HCT116 (cell line): ENCODE results near the gene NMNAT3. TPM values are rescaled to one million over a fixed set of nuclear protein-coding genes. Genes with fewer than 3 reads are reported as not detected.

Experiments
- ATAC-seq: fragments of 200-7000 bp; cut with Tn5 transposase; 2 replicates; pipeline ENCODE4 v1.9.1; 2020; ENCODE audit warnings: mild to moderate bottlenecking, moderate library complexity
- BruUV-seq: library from RNA; stranded (reverse); fragments of 400-500 nt; replicated peaks from 2 replicates; lab custom pipeline; 2021; lab: Mats Ljungman, UMichigan
- CTCF ChIA-PET: fragments of 300-600 bp; sonication (Branson Sonifier 250); formaldehyde crosslinking; loops from one replicate; lab custom pipeline; 2021; ENCODE audit warnings: antibody characterized with exemption; lab: Charles Lee
- POLR2A ChIA-PET: fragments of 300-600, 350-600 bp; sonication (Branson Sonifier 250); formaldehyde crosslinking; loops from one replicate; lab custom pipeline; 2021; ENCODE audit warnings: antibody characterized with exemption; lab: Charles Lee
- RAD21 ChIA-PET, 2 experiments: fragments of 300-600 bp; sonication (Branson Sonifier 250); formaldehyde crosslinking; loops; one replicate each; lab custom pipeline; 2023; ENCODE audit warnings: low total read pairs in 2 of 2; ENCODE audit not compliant: uncharacterized antibody in 2 of 2, unreplicated experiment in 2 of 2, low non-redundant PET in 1 of 2; lab: Charles Lee
- DNase-seq: peaks from one replicate; pipeline ENCODE4 v3.0.0-alpha.2; 2010; ENCODE audit warnings: low read depth, low spot score
- H2AFZ ChIP-seq: fragments of 200-600 bp; shearing (Covaris generic), sonication (generic); 2 replicates; pipeline ENCODE4 v1.6.1; 2017; ENCODE audit warnings: low read depth, mixed run types, mixed read lengths, antibody characterized with exemption, low read length; ENCODE audit not compliant: poor library complexity, severe bottlenecking
- H3K27ac ChIP-seq: 2 replicates; pipeline ENCODE4 v1.5.1; 2012; ENCODE audit warnings: low read depth, low read length
- H3K27me3 ChIP-seq: fragments of 200-600 bp; sonication (generic); 2 replicates; pipeline ENCODE4 v1.6.1; 2016; ENCODE audit warnings: mixed run types, low read length, mixed read lengths; ENCODE audit not compliant: insufficient read depth
- H3K36me3 ChIP-seq, 2 experiments: fragments of 200-500 bp in 1 of 2; fragments of 200-600 bp in 1 of 2; sonication (Bioruptor generic) in 1 of 2; sonication (generic) in 1 of 2; 2 replicates each; pipeline versions ENCODE4 v1.5.1 to v1.6.1; 2014 to 2016; ENCODE audit warnings: low read length in 2 of 2, inconsistent platforms in 1 of 2, mixed read lengths in 1 of 2, mixed run types in 1 of 2; ENCODE audit not compliant: insufficient read depth in 2 of 2, control insufficient read depth in 1 of 2
- H3K4me1 ChIP-seq, 2 experiments: fragments of 200-600 bp in 1 of 2; sonication (generic) in 1 of 2; 2 replicates each; pipeline versions ENCODE4 v1.5.1 to v1.6.1; 2012 to 2017; ENCODE audit warnings: low read length in 2 of 2, inconsistent platforms in 1 of 2, mild to moderate bottlenecking in 1 of 2, mixed read lengths in 1 of 2, mixed run types in 1 of 2, moderate library complexity in 1 of 2; ENCODE audit not compliant: insufficient read depth in 2 of 2, control insufficient read depth in 1 of 2
- H3K4me2 ChIP-seq: fragments of 200-600 bp; sonication (generic); 2 replicates; pipeline ENCODE4 v1.6.1; 2017; ENCODE audit warnings: mixed run types, low read length, mixed read lengths
- H3K4me3 ChIP-seq, 2 experiments: fragments of 200-600 bp in 1 of 2; sonication (generic) in 1 of 2; replicated peaks in 1 of 2; 2 replicates each; pipeline ENCODE4 v1.5.1; 2011 to 2016; ENCODE audit warnings: low read length in 2 of 2, control low read depth in 1 of 2, low read depth in 1 of 2, mild to moderate bottlenecking in 1 of 2, mixed read lengths in 1 of 2, mixed run types in 1 of 2
- H3K79me2 ChIP-seq: fragments of 200-600 bp; sonication (generic); 2 replicates; pipeline ENCODE4 v1.6.1; 2017; ENCODE audit warnings: mild to moderate bottlenecking, mixed run types, low read length, moderate library complexity, mixed read lengths; ENCODE audit not compliant: insufficient read depth
- H3K9ac ChIP-seq: fragments of 200-600 bp; sonication (generic); 2 replicates; pipeline ENCODE4 v1.6.1; 2016; ENCODE audit warnings: low read length, mixed read lengths
- H3K9me2 ChIP-seq: fragments of 200-600 bp; sonication (generic), shearing (Covaris generic); 2 replicates; pipeline ENCODE4 v1.6.1; 2017; ENCODE audit warnings: mixed run types, mild to moderate bottlenecking, moderate library complexity; ENCODE audit not compliant: insufficient read depth
- H3K9me3 ChIP-seq, 2 experiments: fragments of 200-500 bp in 1 of 2; fragments of 200-600 bp in 1 of 2; sonication (Bioruptor generic) in 1 of 2; sonication (generic) in 1 of 2; 2 replicates each; pipeline ENCODE4 v1.6.1; 2014 to 2017; ENCODE audit warnings: low read length in 2 of 2, mixed read lengths in 2 of 2, inconsistent platforms in 1 of 2, low read depth in 1 of 2, mild to moderate bottlenecking in 1 of 2, mixed run types in 1 of 2, moderate library complexity in 1 of 2; ENCODE audit not compliant: control insufficient read depth in 1 of 2, insufficient read depth in 1 of 2
- H4K20me1 ChIP-seq: fragments of 200-600 bp; sonication (generic), shearing (Covaris generic); 2 replicates; pipeline ENCODE4 v1.6.1; 2017; ENCODE audit warnings: mixed run types, mild to moderate bottlenecking, moderate library complexity; ENCODE audit not compliant: insufficient read depth
- CEBPB ChIP-seq: IDR thresholded peaks from 2 replicates; pipeline ENCODE4 v1.6.1; 2012; ENCODE audit warnings: low read depth
- EGR1 ChIP-seq: IDR thresholded peaks from 2 replicates; pipeline ENCODE4 v1.6.1; 2012; ENCODE audit warnings: low read depth
- ELF1 ChIP-seq: IDR thresholded peaks from 2 replicates; pipeline ENCODE4 v1.6.1; 2012; ENCODE audit warnings: low read depth, borderline replicate concordance
- EZH2 ChIP-seq: fragments of 200-600 bp; sonication (generic); IDR thresholded peaks from 2 replicates; pipeline ENCODE4 v1.6.1; 2017; ENCODE audit warnings: antibody characterized with exemption, mixed run types
- FOSL1 ChIP-seq: IDR thresholded peaks from 2 replicates; pipeline ENCODE4 v1.6.1; 2012; ENCODE audit warnings: low read depth
- POLR2A ChIP-seq: IDR thresholded peaks from 2 replicates; pipeline ENCODE4 v1.7.0; 2011; ENCODE audit warnings: borderline replicate concordance; ENCODE audit not compliant: insufficient read depth, insufficient read length; ENCODE audit errors: extremely low read depth
- SIN3A ChIP-seq: IDR thresholded peaks from 2 replicates; pipeline ENCODE4 v1.6.1; 2012; ENCODE audit warnings: low read depth
- SP1 ChIP-seq: IDR thresholded peaks from 2 replicates; pipeline ENCODE4 v1.6.1; 2012; ENCODE audit warnings: low read depth
- SRF ChIP-seq: IDR thresholded peaks from 2 replicates; pipeline ENCODE4 v1.6.1; 2012; ENCODE audit warnings: low read depth
- TCF7L2 ChIP-seq: IDR thresholded peaks from 2 replicates; pipeline ENCODE4 v1.7.0; 2011; ENCODE audit warnings: borderline replicate concordance, inconsistent platforms; ENCODE audit not compliant: insufficient read depth, insufficient read length; ENCODE audit errors: extremely low read depth
- ZFX ChIP-seq: fragments of 450-650 bp; IDR thresholded peaks from 2 replicates; pipeline ENCODE4 v1.6.1; 2017
- ZNF274 ChIP-seq: fragments of 200-500 bp; sonication (Bioruptor generic); IDR thresholded peaks from 2 replicates; pipeline ENCODE4 v1.6.1; 2014; ENCODE audit warnings: mild to moderate bottlenecking, low read depth, low read length, inconsistent platforms
- intact Hi-C: fragments of 100-400 bp; cut with micrococcal nuclease; formaldehyde crosslinking; loops from 2 replicates; pipeline ENCODE4 v1.10.0; 2022
- total RNA-seq: library from RNA; stranded (reverse); gene quantifications from one replicate; pipeline ENCODE4 v1.2.1, GENCODE V29; 2021; ENCODE audit not compliant: unreplicated experiment
- TF ChIP-seq, protein P1 (sequence below): IDR thresholded peaks from 2 replicates; pipeline ENCODE4 v1.6.1; 2012
- TF ChIP-seq, protein P2 (sequence below): IDR thresholded peaks from 2 replicates; pipeline ENCODE4 v1.6.1; 2012
- TF ChIP-seq, protein P3 (sequence below): IDR thresholded peaks from 2 replicates; pipeline ENCODE4 v1.6.1; 2012; ENCODE audit warnings: low read depth
- TF ChIP-seq, protein P4 (sequence below), 3 experiments: fragments of 200-600 bp in 1 of 3; sonication (generic) in 1 of 3; IDR thresholded peaks in 2 of 3; conservative IDR thresholded peaks in 1 of 3; 2 replicates each; pipeline ENCODE4 v1.5.1; 2012 to 2017; ENCODE audit warnings: low read depth in 2 of 3, low read length in 2 of 3, antibody characterized with exemption in 1 of 3, borderline replicate concordance in 1 of 3, control low read depth in 1 of 3, mild to moderate bottlenecking in 1 of 3, mixed read lengths in 1 of 3, mixed run types in 1 of 3, moderate library complexity in 1 of 3; ENCODE audit not compliant: insufficient read depth in 1 of 3

NMNAT3 gene
- total RNA-seq, 1 experiment from 2014 or later = 5.7 TPM

DNA sequence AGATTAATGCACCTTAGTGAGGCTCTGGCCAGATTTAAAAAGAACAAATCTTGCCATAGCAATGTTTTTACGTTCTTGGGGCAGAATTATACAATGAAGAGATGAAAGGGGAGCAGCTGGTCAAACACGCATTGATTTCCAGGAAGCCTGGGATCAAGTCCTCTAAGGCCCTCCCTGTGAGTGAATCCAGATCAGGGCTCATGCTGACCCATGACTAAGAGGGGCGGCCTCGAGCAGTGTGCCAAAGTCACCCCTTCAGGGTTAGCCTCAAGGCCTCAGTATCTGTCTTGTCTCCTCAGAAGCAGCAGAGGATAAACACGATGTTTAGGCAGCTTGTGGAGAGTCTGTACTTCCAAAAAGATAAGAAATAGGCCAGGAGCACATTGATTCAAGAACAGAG lies 129.0 kb downstream of the NMNAT3 start:
- no TSS peak for BruUV-seq
- H3K4me2 ChIP-seq = no peak overlapping the region
- DNase-seq (no peak), ATAC-seq (no peak)
- H3K36me3 ChIP-seq = no peaks in the 10 kb centered on the region
- H3K27ac ChIP-seq = no peak overlapping the region
- no peaks in the 10 kb centered on the region for H3K27me3 ChIP-seq
- H2AFZ ChIP-seq = no peak overlapping the region
- ChIA-PET RAD21 (no interaction called here), POLR2A (no interaction called here), CTCF (no interaction called here)
- no peaks in the 10 kb centered on the region for H3K9me2 ChIP-seq
- H3K4me3 ChIP-seq = no peak overlapping the region
- H3K9me3 ChIP-seq = no peaks in the 10 kb centered on the region
- no peak overlapping the region for H3K9ac ChIP-seq
- H3K4me1 ChIP-seq = no peaks in the 10 kb centered on the region
- no peaks in the 10 kb centered on the region for H3K79me2 ChIP-seq
- no peaks in the 10 kb centered on the region for H4K20me1 ChIP-seq
- no peak for TF ChIP-seq SRF
- no peak for TF ChIP-seq SIN3A
- TF ChIP-seq TCF7L2 = no peak
- TF ChIP-seq ZNF274 = no peak
- TF ChIP-seq, protein P1, sequence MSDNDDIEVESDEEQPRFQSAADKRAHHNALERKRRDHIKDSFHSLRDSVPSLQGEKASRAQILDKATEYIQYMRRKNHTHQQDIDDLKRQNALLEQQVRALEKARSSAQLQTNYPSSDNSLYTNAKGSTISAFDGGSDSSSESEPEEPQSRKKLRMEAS = no peak
- no peak for TF ChIP-seq FOSL1
- no peak for TF ChIP-seq EGR1
- no peak for TF ChIP-seq ELF1
- TF ChIP-seq, protein P2, sequence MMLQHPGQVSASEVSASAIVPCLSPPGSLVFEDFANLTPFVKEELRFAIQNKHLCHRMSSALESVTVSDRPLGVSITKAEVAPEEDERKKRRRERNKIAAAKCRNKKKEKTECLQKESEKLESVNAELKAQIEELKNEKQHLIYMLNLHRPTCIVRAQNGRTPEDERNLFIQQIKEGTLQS = no peak
- TF ChIP-seq CEBPB = no peak
- intact Hi-C loops = no loop called here

DNA sequence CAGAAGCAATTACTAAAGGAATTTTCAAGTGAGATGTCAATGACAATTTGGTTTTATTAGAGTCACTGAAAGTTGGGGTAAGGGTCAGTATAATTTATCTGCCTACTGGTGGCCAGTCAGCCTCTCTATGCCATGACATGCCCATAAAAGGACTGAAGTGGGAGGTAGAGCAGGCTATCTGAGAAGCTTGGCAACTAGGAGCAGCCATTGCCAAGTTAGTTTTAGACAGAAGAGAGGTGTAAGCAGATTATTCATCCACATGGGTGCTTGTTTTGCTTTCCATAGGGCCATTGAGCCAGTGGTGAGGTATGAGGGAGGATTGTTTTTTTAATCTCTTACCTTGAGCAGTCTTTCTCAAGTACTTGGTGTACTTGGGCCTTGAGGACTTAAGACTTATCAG lies 130.1 kb downstream of the NMNAT3 start:
- Histone ChIP-seq H2AFZ (no peak overlapping the region), H3K27ac (no peak overlapping the region), H3K9ac (no peak overlapping the region), H3K4me1 (no peaks in the 10 kb centered on the region), H3K4me3 (no peak overlapping the region), H3K9me2 (no peaks in the 10 kb centered on the region), H3K4me2 (no peak overlapping the region), H3K36me3 (no peaks in the 10 kb centered on the region), H4K20me1 (no peaks in the 10 kb centered on the region), H3K79me2 (no peaks in the 10 kb centered on the region), H3K9me3 (no peaks in the 10 kb centered on the region), H3K27me3 (no peaks in the 10 kb centered on the region)
- ATAC-seq = no peak
- ChIA-PET RAD21 (no interaction called here), CTCF (no interaction called here), POLR2A (no interaction called here)
- BruUV-seq = no TSS peak
- intact Hi-C loops = no loop called here
- no peak for DNase-seq
- no peak for TF ChIP-seq EZH2
- TF ChIP-seq, protein P3, sequence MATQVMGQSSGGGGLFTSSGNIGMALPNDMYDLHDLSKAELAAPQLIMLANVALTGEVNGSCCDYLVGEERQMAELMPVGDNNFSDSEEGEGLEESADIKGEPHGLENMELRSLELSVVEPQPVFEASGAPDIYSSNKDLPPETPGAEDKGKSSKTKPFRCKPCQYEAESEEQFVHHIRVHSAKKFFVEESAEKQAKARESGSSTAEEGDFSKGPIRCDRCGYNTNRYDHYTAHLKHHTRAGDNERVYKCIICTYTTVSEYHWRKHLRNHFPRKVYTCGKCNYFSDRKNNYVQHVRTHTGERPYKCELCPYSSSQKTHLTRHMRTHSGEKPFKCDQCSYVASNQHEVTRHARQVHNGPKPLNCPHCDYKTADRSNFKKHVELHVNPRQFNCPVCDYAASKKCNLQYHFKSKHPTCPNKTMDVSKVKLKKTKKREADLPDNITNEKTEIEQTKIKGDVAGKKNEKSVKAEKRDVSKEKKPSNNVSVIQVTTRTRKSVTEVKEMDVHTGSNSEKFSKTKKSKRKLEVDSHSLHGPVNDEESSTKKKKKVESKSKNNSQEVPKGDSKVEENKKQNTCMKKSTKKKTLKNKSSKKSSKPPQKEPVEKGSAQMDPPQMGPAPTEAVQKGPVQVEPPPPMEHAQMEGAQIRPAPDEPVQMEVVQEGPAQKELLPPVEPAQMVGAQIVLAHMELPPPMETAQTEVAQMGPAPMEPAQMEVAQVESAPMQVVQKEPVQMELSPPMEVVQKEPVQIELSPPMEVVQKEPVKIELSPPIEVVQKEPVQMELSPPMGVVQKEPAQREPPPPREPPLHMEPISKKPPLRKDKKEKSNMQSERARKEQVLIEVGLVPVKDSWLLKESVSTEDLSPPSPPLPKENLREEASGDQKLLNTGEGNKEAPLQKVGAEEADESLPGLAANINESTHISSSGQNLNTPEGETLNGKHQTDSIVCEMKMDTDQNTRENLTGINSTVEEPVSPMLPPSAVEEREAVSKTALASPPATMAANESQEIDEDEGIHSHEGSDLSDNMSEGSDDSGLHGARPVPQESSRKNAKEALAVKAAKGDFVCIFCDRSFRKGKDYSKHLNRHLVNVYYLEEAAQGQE = no peak
- TF ChIP-seq, protein P4, sequence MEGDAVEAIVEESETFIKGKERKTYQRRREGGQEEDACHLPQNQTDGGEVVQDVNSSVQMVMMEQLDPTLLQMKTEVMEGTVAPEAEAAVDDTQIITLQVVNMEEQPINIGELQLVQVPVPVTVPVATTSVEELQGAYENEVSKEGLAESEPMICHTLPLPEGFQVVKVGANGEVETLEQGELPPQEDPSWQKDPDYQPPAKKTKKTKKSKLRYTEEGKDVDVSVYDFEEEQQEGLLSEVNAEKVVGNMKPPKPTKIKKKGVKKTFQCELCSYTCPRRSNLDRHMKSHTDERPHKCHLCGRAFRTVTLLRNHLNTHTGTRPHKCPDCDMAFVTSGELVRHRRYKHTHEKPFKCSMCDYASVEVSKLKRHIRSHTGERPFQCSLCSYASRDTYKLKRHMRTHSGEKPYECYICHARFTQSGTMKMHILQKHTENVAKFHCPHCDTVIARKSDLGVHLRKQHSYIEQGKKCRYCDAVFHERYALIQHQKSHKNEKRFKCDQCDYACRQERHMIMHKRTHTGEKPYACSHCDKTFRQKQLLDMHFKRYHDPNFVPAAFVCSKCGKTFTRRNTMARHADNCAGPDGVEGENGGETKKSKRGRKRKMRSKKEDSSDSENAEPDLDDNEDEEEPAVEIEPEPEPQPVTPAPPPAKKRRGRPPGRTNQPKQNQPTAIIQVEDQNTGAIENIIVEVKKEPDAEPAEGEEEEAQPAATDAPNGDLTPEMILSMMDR (IDR thresholded peaks at IDR 0.05 in 2 of 3, conservative IDR thresholded peaks at IDR 0.05 in 1 of 3; ENCODE audit: borderline replicate concordance in 1 of 3, insufficient read depth in 1 of 3, low read depth in 2 of 3, low read length in 2 of 3) = no peak
- TF ChIP-seq, protein P2 = no peak
- TF ChIP-seq POLR2A = no peak
- TF ChIP-seq ZFX = no peak
- no peak for TF ChIP-seq EGR1
- no peak for TF ChIP-seq SP1
- TF ChIP-seq FOSL1 = no peak
